GM21737 (cell line): ENCODE results near the gene MAEL.

Experiments used
- ATAC-seq: cut with Tn5 transposase; IDR thresholded peaks from one replicate; pipeline ENCODE4 v1.9.1; 2021; ENCODE audit warnings: mild to moderate bottlenecking, moderate library complexity; ENCODE audit not compliant: unreplicated experiment

Gene MAEL

DNA sequence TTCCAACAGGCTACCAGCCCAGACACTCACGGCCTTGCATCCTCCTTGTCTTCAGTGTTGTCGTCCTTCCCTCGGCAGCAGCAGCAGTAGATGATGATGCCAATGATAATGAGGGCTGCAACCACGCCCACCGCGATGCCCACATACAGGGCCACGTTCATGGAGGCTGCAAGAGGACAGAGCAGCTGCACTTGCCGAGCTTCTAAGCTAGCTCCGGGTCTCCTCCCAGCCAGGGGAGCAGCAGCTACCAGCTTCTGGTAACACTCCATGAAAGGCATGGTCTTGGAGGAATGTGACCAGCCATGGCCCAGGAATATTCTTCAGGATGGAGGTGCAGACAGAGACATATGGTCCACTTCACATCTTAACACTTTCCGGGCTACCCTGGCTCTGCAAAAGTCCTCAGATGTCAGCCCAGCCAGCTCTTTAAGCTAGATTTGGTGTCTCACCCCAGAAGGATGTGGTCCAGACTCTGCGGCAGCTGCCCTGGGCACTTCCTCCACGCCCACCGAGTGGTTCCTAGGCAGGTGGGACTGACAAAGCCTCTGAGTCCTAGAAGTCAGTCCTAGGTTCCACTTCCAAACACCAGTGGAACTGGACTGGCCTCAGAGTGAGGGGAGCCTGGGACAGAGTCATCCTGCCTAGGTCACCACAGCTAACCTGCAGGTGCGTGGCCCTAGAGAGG lies 66.0 kb downstream of the MAEL start:
- ATAC-seq: no peak

DNA sequence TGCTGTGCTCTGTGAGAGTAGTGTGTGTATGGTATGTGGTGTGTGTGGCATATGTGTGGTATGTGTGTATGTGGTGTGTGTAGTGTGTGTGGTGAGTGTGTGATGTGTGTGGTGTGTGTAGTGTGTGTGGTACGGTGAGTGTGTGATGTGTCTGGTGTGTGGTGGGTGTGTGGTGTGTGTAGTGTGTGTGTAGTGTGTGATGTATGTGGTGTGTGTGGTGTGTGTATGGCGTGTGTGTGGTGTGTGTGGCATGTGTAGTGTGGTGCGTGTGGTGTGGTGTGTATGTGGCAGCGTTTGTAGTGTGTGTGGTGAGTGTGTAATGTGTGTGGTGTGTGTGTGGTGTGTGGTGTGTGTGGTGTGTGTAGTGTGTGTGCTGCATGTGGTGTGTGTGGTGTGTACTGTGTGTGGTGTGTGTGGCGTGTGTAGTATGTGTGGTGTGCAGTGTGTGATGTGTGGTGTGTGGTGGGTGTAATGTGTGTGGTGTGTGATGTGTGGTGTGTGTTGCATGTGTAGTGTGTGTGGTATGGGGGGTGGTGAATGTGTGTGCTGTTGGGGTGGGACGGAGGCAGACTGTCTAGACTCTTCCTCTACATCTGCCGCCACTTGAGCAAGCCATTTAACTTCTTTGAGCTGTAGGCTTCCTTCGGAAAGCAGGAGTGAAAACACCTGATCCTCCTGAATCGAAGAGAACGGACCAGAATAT lies 67.6 kb downstream of the MAEL start:
- ATAC-seq: no peak

DNA sequence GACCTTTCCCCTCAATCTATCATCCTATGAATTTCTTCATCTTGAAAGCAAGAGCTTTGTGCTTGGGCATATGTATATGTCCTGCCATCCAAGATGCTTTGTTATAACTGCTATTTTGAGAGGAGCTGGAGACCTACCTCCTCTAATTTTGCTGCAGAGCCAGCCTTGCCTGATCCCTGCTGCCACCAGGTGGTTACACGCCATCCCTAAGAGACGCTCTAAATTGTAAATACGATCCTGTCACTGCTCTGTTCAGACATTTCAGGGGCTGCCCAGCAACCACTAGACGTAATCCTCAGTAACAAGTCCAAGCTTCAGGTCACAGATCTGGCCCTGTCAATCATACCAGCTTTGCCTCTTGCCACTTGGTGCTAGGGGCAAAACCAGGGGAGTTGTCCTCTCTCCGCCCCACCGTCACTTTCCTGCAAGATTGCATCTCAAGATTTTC lies 68.2 kb downstream of the MAEL start:
- peak; percentile 55 for ATAC-seq

DNA sequence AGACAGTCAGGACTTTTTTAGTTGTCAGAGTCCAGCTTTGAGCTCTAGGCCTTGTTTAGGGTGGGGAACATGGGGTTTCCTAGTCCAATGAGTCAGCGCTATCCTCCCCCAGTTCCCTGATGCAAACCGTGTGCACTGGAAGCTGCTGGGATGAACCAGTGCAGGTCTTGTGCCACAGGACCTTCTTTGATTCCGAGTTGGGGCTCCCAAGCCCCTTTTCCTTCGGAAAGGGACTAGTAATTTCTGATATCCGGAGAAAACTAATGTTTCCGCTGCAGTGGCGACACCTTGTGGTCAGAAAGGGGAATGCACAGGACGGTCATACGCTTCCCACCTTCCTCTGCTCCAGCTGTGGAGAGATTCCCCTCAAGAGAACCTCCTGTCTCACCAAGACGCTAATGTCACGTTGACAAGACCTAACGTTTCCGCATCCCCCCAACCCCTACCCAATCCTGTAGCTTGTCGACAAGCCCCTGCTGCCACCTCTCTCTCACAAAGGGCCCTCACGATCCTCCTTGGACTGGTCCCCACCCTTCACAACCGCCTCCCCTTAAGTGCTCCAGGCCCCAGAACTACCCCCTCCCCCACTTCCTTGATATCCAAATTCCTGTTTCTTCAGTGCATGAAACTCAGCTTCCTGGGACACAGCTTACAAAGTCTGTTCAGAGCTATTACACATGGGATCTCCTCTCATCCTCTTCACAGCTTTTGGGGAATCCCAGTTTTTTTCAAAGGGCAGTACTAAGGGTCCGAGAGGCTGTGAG lies 70.1 kb downstream of the MAEL start:
- ATAC-seq: no peak

DNA sequence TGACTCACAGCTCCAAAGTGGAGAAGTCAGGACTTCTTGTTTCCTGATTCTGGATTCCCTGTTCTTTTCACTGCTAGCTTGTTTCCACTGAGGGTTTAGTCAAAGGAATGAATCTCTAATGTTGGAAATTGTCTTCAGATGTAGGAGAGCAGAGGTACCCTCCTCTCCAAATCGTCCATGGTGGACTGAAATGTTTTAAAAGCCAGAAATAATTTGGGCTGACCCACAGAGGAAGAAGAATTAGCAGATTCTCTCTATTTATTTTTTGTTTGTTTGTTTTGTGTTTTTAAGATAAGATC lies 70.7 kb downstream of the MAEL start:
- ATAC-seq: no peak

DNA sequence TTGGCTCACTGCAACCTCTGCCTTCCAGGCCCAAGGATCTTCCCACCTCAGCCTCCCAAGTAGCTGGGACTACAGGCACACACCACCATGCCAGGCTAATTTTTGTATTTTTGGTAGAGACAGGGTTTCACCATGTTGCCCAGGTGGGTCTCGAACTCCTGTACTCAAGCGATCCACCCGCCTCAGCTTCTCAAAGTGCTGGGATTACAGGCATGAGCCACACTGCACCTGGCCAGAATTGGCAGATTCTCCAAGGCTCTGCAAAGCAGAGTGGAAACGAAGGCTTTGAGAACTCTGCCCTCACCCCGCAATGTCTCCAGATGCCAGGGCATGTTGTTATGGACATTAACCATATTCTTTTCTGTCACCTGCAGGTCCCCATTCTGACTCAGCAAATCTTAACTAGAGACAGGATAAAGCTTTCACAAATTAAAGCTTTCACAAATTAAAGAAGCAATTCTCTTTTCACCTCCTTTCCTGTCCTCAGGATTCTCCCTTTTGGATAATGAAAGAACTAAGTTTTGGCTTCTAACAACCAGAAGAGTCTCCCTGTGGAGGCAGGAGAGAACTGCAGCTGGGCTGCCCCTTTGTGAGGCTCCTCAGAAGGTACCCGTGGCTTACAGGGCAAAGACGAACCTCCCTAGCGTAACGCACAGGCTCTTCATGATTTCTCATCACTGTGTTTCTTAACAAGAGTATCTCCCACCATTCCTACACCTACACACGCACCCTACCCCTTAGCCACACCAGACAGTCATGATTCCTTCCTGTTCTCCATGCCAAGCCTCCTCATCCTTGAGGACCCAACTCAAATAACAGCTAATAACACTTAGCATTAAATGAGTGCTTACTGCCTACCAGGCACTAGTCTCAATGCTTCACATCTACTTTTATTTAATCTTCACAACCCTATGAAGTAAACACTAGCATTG lies 71.3 kb downstream of the MAEL start:
- ATAC-seq: no peak

DNA sequence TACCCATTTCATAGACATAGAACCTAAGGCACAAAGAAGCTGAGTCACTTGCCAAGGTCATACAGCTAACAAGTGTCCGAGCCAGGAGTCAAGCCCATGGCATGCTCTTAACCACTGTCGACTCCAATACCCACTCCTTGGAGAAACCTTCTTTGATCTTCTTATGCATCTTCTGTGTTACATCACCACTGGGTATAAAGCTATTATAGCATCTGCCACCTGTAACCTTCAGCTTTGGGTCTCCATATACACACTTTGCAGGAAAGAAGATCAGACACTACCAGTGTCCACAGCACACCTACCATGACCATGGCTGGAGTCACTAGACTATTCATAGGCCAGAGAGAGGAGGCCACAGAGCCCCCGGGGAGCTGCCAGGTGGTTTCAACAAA lies 72.0 kb downstream of the MAEL start:
- no peak for ATAC-seq

DNA sequence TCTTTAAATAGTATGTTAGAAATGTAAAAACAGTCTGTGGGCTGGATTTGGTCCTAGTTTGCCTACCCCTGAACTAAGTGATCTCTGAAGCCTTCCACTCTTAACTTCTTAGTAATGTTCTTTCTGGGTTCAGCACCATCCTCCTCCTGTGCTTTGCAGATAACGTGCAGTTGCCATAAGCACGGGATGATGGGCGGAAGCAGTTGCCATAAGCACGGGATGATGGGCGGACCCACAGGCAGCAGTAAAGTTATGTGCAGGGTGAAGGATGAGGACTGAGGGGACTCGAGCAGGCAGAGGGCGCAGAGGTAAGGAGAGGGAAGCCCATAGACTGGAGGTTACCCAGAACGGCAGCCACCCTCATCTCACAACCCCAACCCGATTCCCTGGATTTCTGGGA lies 75.5 kb downstream of the MAEL start:
- ATAC-seq: no peak

DNA sequence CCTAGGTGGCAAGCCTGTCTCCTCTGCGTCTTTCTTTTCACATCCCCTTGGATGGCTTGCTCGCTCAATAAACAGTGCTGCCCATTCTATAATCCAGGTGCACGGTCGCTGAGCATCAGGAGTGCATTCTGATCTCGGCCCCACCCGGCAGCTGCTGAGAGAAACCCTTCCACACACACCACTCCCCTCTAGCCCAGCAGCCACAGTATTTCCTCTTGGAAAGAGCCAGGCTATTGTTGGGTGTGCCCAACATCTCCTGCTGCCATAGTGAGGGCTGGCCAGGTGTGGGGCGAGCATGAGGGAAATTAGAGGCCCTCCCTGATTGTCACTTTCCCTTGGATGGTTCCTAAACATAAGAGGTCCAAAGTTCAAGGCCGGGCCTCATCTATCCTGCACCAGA lies 76.4 kb downstream of the MAEL start:
- no peak for ATAC-seq

DNA sequence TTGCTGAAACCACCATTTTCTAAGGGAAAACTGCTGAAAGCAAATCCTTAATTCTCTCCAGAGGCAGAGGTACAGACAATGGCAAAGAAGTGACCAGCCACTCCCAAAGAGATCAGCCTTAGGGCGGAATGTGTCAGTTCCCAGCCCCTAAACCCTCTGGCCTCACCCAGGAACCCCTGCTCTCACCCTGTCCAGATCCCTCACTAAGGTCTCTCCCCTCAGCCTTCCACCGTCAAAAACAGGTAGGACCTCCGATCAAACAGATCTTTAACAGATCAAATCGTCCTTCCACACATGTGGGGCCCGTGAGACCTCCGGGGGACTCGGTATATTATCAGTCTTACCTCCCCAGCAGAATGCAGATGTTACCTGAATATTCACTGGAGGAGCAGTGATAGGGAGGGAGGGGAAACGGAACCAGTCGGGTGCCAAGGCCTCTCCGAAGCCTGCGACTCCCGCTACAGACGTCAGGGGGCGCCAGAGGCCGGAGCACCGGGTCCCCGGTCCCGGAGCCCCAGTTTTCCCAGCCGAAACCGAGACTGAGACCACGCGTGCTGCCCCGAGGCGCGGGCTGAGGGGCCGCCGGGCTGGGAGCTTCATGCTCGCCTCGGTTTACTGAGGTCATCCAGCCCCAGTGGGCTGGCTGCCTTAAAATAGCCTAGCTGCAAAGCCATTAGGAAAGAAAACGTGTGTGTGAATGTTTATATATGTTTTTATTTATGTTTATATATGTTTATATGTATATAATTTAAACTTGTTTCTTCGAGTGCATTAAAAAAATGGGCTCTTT lies 77.4 kb downstream of the MAEL start:
- ATAC-seq: peak; percentile 71

DNA sequence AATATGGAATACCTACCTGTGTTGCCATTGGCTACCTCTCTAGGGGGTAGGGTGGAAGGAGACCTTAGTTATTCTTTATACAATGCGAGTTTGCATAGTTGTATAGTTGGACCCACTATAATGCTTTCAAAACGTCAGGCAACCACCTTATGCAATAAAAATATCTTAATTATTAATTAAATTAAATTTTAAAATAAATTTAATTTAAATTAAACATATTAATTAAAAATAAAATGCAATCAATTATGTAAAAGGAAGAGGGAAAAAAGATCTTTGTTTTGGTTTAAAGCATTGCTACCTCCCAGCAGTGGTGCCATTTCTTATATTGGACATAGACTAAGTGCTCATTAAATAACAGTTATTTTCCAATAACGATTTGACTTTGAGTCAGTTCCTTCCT lies 78.8 kb downstream of the MAEL start:
- no peak for ATAC-seq

DNA sequence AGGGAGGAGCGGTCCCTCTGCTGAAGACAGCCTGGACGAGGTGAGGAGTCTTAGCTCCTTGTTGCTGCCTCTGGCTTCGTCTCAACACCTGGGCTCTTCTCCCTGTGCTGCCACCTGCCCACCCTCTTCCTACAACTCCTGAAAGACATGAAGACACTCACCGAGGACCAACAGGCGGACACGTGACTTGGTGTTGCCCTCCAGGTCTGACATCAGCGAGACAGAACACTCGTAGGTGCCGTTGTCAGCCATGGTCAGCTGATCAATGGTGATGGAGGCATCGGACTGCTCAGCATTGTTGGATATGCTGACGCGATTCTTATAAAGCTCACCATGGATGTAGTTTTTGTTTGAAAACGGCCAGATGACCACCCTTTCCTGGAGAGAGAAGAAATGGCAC lies 79.7 kb downstream of the MAEL start:
- no peak for ATAC-seq

DNA sequence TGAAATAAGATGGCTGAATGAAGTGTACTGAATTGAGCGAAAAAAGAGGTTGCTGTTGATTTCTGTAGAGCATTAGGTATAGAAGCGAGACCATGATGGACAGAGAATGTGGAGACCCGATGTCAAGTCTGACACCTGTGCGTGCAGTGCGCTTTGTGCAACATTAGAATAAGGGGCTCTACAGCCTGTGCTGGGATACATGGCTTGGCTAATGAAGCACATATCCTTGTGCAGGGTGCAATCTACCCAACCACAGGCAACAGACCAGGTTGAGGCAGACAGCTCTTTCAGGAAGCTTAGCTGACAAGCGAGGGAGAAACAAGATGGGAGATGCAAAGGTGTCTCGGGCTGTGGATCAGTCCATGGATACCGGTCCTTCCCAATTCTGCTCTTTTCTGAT lies 82.2 kb downstream of the MAEL start:
- no peak for ATAC-seq
